Lower lobe of right lung (tissue), 2 donors: ENCODE results near the gene PLCB2. TPM values are rescaled to one million over a fixed set of nuclear protein-coding genes. Genes with fewer than 3 reads are reported as not detected.
A peak's percentile ranks its signal among the peaks of the same experiment; 100 is the strongest.

Experiments
- ATAC-seq, 2 donors: fragments of 200-7000 bp; cut with Tn5 transposase; one replicate each; pipeline ENCODE4 v1.9.1; 2020 to 2022; ENCODE audit warnings: mild to moderate bottlenecking in 2 of 2, moderate library complexity in 2 of 2
- DNase-seq: peaks from one replicate; pipeline ENCODE4 v3.0.0-alpha.2; 2020
- H3K27ac ChIP-seq: fragments of 200-600 bp; one replicate; pipeline ENCODE4 v1.8.0; 2022
- H3K27me3 ChIP-seq: fragments of 200-600 bp; one replicate; pipeline ENCODE4 v1.8.0; 2022; ENCODE audit warnings: low read depth
- H3K36me3 ChIP-seq: fragments of 200-600 bp; one replicate; pipeline ENCODE4 v1.8.0; 2022; ENCODE audit warnings: mild to moderate bottlenecking
- H3K4me1 ChIP-seq: fragments of 200-600 bp; one replicate; pipeline ENCODE4 v1.8.0; 2022
- H3K4me3 ChIP-seq: fragments of 200-600 bp; one replicate; pipeline ENCODE4 v1.8.0; 2022; ENCODE audit warnings: mild to moderate bottlenecking
- H3K9me3 ChIP-seq: fragments of 200-600 bp; one replicate; pipeline ENCODE4 v1.8.0; 2022
- intact Hi-C: fragments of 100-400 bp; cut with DNase I; formaldehyde crosslinking; loops from one replicate; pipeline ENCODE4 v1.11.0; 2022
- total RNA-seq: library from RNA; stranded (reverse); fragmentation: NEBNext Ultra II Directional; extraction: Animal tissue kit (Norgen Biotek cat#: 25700); gene quantifications from one replicate; pipeline ENCODE4 v1.2.1, GENCODE V29; 2021
- TF ChIP-seq, protein P1 (sequence below): fragments of 200-600 bp; IDR thresholded peaks from one replicate; pipeline ENCODE4 v1.8.0; 2022; ENCODE audit warnings: antibody characterized with exemption, mild to moderate bottlenecking
- donor health status: DM: no; HTN: yes; CAD: no; lungs with severe emphysema.

PLCB2 gene
- total RNA-seq, 1 donor from 2014 or later = 105 TPM

DNA sequence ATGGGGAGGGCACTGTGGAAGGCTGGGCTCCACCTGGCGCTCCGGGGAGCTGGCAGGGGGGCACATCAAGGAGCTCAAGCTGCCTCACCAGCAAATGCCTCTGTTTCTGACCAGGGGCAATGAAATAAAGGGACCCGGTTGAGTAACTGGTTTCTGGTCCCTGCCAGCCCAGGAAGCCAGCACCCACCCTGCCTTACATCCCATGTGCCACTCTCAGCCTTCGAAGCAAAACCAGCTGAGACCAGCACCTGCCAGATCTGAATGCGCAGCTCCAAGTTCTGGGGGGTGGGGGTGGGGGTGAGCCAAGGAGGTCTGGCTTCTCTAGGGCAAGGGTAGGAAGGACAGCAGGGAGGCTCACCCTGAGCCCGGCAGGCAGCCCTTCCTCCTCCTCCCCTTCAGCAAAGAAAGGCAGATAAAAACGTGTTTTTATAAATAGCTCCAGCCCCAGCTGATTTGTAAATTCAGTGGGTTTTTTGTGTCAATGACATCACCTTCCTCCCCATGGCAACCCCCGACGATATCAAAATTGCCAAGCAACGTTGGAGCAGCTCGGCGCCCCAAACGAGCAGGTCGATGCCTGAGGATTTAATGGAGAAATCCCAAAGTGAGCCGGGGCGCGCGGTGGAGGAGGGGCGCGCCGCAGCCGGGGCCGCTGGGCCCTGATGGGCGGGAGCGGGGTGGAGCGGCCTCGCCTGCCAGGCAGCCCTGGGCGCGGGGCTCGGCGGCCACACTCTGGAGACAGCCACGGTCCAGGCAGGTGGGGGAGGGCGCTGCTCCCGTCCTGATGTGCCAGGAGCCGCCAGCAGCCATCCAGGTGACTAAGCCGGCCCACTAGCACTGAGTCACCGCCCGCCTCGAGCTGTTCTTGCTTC is 69.0 kb downstream of the PLCB2 start, which contains the start of gene PAK6:
Gene PAK6 (plus strand): TSS at position 532 of the 872 bp plus-strand sequence. CDS start 25,723 bp downstream, outside the sequence.
- Histone ChIP-seq H3K27ac (no peak within 1 kb of the TSS), H3K4me1 (peaks cover 14% of the 10 kb centered on the region), H3K36me3 (no peaks in the 10 kb centered on the region), H3K4me3 (peak within 1 kb of the TSS; percentile 39), H3K27me3 (peaks cover 18% of the 10 kb centered on the region), H3K9me3 (no peaks in the 10 kb centered on the region)
- ATAC-seq (peak; percentile 77 to 92), DNase-seq (peak; percentile 66)
- TF ChIP-seq, protein P1, sequence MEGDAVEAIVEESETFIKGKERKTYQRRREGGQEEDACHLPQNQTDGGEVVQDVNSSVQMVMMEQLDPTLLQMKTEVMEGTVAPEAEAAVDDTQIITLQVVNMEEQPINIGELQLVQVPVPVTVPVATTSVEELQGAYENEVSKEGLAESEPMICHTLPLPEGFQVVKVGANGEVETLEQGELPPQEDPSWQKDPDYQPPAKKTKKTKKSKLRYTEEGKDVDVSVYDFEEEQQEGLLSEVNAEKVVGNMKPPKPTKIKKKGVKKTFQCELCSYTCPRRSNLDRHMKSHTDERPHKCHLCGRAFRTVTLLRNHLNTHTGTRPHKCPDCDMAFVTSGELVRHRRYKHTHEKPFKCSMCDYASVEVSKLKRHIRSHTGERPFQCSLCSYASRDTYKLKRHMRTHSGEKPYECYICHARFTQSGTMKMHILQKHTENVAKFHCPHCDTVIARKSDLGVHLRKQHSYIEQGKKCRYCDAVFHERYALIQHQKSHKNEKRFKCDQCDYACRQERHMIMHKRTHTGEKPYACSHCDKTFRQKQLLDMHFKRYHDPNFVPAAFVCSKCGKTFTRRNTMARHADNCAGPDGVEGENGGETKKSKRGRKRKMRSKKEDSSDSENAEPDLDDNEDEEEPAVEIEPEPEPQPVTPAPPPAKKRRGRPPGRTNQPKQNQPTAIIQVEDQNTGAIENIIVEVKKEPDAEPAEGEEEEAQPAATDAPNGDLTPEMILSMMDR = no peak
- intact Hi-C loops = no loop called here

Other genes starting within 250 kb of the PLCB2 start
- 17.2 TPM for gene BMF, start 199.1 kb downstream of the PLCB2 start, total RNA-seq
- 1.4 TPM for gene BUB1B, start 146.9 kb downstream of the PLCB2 start, total RNA-seq
- gene PAK6, start 68.9 kb downstream of the PLCB2 start, total RNA-seq = 5.6 TPM
- not detected for gene ANKRD63, start 24.9 kb downstream of the PLCB2 start, total RNA-seq
- gene INAFM2, start 15.8 kb upstream of the PLCB2 start, total RNA-seq = 33.8 TPM
- 71.4 TPM for gene CCDC9B, start 33.0 kb upstream of the PLCB2 start, total RNA-seq
- not detected for gene PHGR1, start 43.1 kb upstream of the PLCB2 start, total RNA-seq
- 4.3 TPM for gene DISP2, start 50.3 kb upstream of the PLCB2 start, total RNA-seq
- gene KNSTRN, start 74.8 kb upstream of the PLCB2 start, total RNA-seq = 20.1 TPM
- gene IVD, start 97.9 kb upstream of the PLCB2 start, total RNA-seq = 93.5 TPM
- gene BAHD1, start 133.0 kb upstream of the PLCB2 start, total RNA-seq = 23.9 TPM
- gene CHST14, start 163.0 kb upstream of the PLCB2 start, total RNA-seq = 15.9 TPM